HEK293T (cell line): Measurements from ENCODE around the gene SLC4A1.

Experiments
- BHLHE40 ChIP-seq: fragments of 450-650 bp; IDR thresholded peaks from 2 replicates; pipeline ENCODE4 v1.6.1; 2016; ENCODE audit warnings: mild to moderate bottlenecking, moderate library complexity, borderline replicate concordance
- CTBP1 ChIP-seq: fragments of 450-650 bp; IDR thresholded peaks from 2 replicates; pipeline ENCODE4 v1.6.1; 2016; ENCODE audit warnings: borderline replicate concordance
- ELF4 ChIP-seq: fragments of 450-650 bp; IDR thresholded peaks from 2 replicates; pipeline ENCODE4 v1.6.1; 2017; ENCODE audit warnings: antibody characterized with exemption
- FOXA1 ChIP-seq: fragments of 450-650 bp; IDR thresholded peaks from 2 replicates; pipeline ENCODE4 v1.6.1; 2016; ENCODE audit warnings: mild to moderate bottlenecking
- FOXK2 ChIP-seq: fragments of 450-650 bp; IDR thresholded peaks from 2 replicates; pipeline ENCODE4 v1.6.1; 2016; ENCODE audit warnings: mild to moderate bottlenecking
- FOXM1 ChIP-seq: fragments of 450-650 bp; IDR thresholded peaks from 2 replicates; pipeline ENCODE4 v1.6.1; 2017; ENCODE audit warnings: mild to moderate bottlenecking, borderline replicate concordance
- HDGF ChIP-seq: fragments of 450-650 bp; IDR thresholded peaks from 2 replicates; pipeline ENCODE4 v1.6.1; 2017; ENCODE audit warnings: antibody characterized with exemption, borderline replicate concordance
- L3MBTL2 ChIP-seq: fragments of 450-650 bp; conservative IDR thresholded peaks from 2 replicates; pipeline ENCODE4 v1.6.1; 2016; ENCODE audit warnings: mild to moderate bottlenecking
- LEF1 ChIP-seq: fragments of 450-650 bp; IDR thresholded peaks from 2 replicates; pipeline ENCODE4 v1.6.1; 2017; ENCODE audit warnings: mild to moderate bottlenecking, borderline replicate concordance
- SP1 ChIP-seq: fragments of 450-650 bp; IDR thresholded peaks from 2 replicates; pipeline ENCODE4 v1.6.1; 2017
- SUZ12 ChIP-seq: fragments of 450-650 bp; IDR thresholded peaks from 2 replicates; pipeline ENCODE4 v1.6.1; 2016; ENCODE audit warnings: mild to moderate bottlenecking
- TARDBP ChIP-seq: fragments of 450-650 bp; IDR thresholded peaks from 2 replicates; pipeline ENCODE4 v1.6.1; 2016
- ZNF384 ChIP-seq: fragments of 450-650 bp; IDR thresholded peaks from 2 replicates; pipeline ENCODE4 v1.6.1; 2016

GRCh38 chr17:44254361-44255095 is 13.4 kb downstream of the SLC4A1 start:
- no peak for TF ChIP-seq CTBP1
- TF ChIP-seq FOXM1: no peak
- no peak for TF ChIP-seq FOXA1
- no peak for TF ChIP-seq LEF1
- TF ChIP-seq HDGF: no peak
- no peak for TF ChIP-seq SP1
- no peak for TF ChIP-seq BHLHE40
- TF ChIP-seq TARDBP: no peak
- no peak for TF ChIP-seq ELF4
- no peak for TF ChIP-seq SUZ12
- no peak for TF ChIP-seq ZNF384
- no peak for TF ChIP-seq FOXK2
- no peak for TF ChIP-seq L3MBTL2
